KMS-11 (cell line): ENCODE results near the gene CNDP2.

Source experiments
- H2AFZ ChIP-seq: fragments of 200-600 bp; sonication (generic); 2 replicates; pipeline ENCODE4 v1.6.1; 2016; ENCODE audit warnings: antibody characterized with exemption, mixed run types, low read depth
- H3K27ac ChIP-seq: fragments of 200-600 bp; sonication (generic); 2 replicates; pipeline ENCODE4 v1.6.1; 2016; ENCODE audit warnings: mild to moderate bottlenecking, mixed run types
- H3K27me3 ChIP-seq: fragments of 200-600 bp; sonication (generic); 2 replicates; pipeline ENCODE4 v1.6.1; 2017; ENCODE audit warnings: mild to moderate bottlenecking, low read depth, mixed run types, moderate library complexity; ENCODE audit not compliant: insufficient read depth
- H3K36me3 ChIP-seq: fragments of 200-600 bp; sonication (generic); 2 replicates; pipeline ENCODE4 v1.6.1; 2017; ENCODE audit warnings: mild to moderate bottlenecking, mixed run types; ENCODE audit not compliant: insufficient read depth
- H3K4me1 ChIP-seq: fragments of 200-600 bp; sonication (generic); 2 replicates; pipeline ENCODE4 v1.6.1; 2016; ENCODE audit warnings: mild to moderate bottlenecking, low read depth, mixed run types; ENCODE audit not compliant: poor library complexity, severe bottlenecking
- H3K4me2 ChIP-seq: fragments of 200-600 bp; sonication (generic); 2 replicates; pipeline ENCODE4 v1.7.0; 2016; ENCODE audit warnings: mild to moderate bottlenecking, mixed run types
- H3K4me3 ChIP-seq: fragments of 200-600 bp; sonication (generic); IDR thresholded peaks from 2 replicates; pipeline ENCODE4 v1.6.1; 2017; ENCODE audit warnings: low read depth, low read length, mixed read lengths; ENCODE audit not compliant: insufficient read depth
- H3K79me2 ChIP-seq: fragments of 200-600 bp; sonication (generic); 2 replicates; pipeline ENCODE4 v1.6.1; 2016; ENCODE audit warnings: low read depth, mixed run types; ENCODE audit not compliant: insufficient read depth
- H3K9ac ChIP-seq: fragments of 200-600 bp; sonication (generic); 2 replicates; pipeline ENCODE4 v1.6.1; 2016; ENCODE audit warnings: mild to moderate bottlenecking, mixed run types
- H4K20me1 ChIP-seq: fragments of 200-600 bp; sonication (generic); 2 replicates; pipeline ENCODE4 v1.6.1; 2016; ENCODE audit warnings: mild to moderate bottlenecking, mixed run types; ENCODE audit not compliant: insufficient read depth
- CTCF ChIP-seq: fragments of 200-600 bp; sonication (generic); conservative IDR thresholded peaks from 2 replicates; pipeline ENCODE4 v1.6.1; 2017; ENCODE audit warnings: low read depth, mild to moderate bottlenecking, antibody characterized with exemption, low read length, moderate library complexity, mixed read lengths

CNDP2 gene

DNA sequence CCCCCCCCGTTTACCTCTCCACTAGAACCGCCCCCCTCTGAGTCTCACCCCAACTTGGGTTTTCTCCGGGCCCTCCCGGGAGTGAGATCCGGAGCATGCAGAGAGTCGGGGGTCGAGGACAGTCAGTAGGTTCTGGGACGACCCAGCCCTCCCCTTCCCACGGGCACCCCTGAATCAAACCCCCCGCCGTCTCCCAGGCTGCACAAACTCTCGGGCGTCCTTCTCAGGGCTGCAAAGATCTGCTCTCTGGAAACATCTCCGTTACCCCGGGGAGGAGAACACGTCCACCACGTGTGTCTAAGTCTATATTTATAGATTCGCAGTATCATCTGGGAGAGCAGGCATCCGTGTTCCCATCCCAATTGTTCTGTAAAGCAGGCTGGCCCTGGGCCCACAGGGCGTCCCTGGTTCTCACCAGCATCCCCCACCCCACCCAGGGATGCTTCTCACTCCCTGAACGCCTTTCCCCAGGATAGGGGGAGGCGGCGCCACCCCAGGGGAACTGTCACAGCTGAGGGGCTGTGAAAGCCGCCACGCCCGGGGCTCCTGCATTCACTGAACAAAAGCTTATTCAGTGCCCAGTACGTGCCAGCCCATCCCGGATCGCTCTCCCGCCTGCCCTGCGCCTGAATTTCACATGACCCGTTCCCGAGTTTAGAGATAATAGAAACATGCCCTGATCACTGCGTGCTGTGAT, 38.3 kb upstream of the CNDP2 start:
- no peaks in the 10 kb centered on the region for H3K27me3 ChIP-seq
- H4K20me1 ChIP-seq: no peaks in the 10 kb centered on the region
- no peak overlapping the region for H2AFZ ChIP-seq
- no peak overlapping the region for H3K27ac ChIP-seq
- no peak overlapping the region for H3K4me2 ChIP-seq
- H3K79me2 ChIP-seq: no peaks in the 10 kb centered on the region
- no peaks in the 10 kb centered on the region for H3K36me3 ChIP-seq
- no peak for TF ChIP-seq CTCF
- H3K4me1 ChIP-seq: no peaks in the 10 kb centered on the region
- H3K4me3 ChIP-seq: no peak overlapping the region
- no peak overlapping the region for H3K9ac ChIP-seq

GRCh38 chr18:74459889-74460288, 36.3 kb upstream of the CNDP2 start:
- no peaks in the 10 kb centered on the region for H3K27me3 ChIP-seq
- H3K9ac ChIP-seq: no peak overlapping the region
- H3K79me2 ChIP-seq: no peaks in the 10 kb centered on the region
- no peaks in the 10 kb centered on the region for H3K4me1 ChIP-seq
- H4K20me1 ChIP-seq: no peaks in the 10 kb centered on the region
- TF ChIP-seq CTCF: no peak
- no peaks in the 10 kb centered on the region for H3K36me3 ChIP-seq
- H3K27ac ChIP-seq: no peak overlapping the region
- no peak overlapping the region for H2AFZ ChIP-seq
- no peak overlapping the region for H3K4me3 ChIP-seq
- no peak overlapping the region for H3K4me2 ChIP-seq

DNA sequence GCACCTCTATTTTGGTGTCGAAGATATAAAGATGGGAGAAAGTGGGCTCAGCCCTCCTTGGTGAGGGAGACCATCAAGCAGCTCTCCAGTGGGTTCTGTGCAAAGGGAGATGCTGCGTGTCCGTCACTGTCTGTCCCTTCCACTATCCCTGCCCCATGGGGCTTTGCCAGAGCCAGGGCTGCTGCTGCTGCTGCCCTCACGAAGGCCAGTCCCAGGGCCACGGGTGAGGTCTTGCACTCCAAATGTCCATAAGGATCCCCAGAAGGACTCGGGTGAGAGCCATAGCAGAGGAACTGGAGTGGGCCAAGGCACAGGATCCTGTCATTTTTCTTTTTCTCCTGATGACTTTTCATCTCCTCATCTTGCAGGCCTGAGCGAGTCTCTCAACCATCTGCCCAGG, 35.3 kb upstream of the CNDP2 start:
- Histone ChIP-seq H3K36me3 (no peaks in the 10 kb centered on the region), H3K9ac (no peak overlapping the region), H3K27ac (no peak overlapping the region), H4K20me1 (no peaks in the 10 kb centered on the region), H3K27me3 (no peaks in the 10 kb centered on the region), H2AFZ (no peak overlapping the region), H3K4me3 (no peak overlapping the region), H3K79me2 (no peaks in the 10 kb centered on the region), H3K4me1 (no peaks in the 10 kb centered on the region), H3K4me2 (no peak overlapping the region)
- no peak for TF ChIP-seq CTCF

GRCh38 chr18:74463254-74463653, 32.9 kb upstream of the CNDP2 start:
- Histone ChIP-seq H3K79me2 (no peaks in the 10 kb centered on the region), H3K27ac (no peak overlapping the region), H3K36me3 (no peaks in the 10 kb centered on the region), H3K9ac (no peak overlapping the region), H2AFZ (no peak overlapping the region), H3K4me1 (no peaks in the 10 kb centered on the region), H3K4me2 (no peak overlapping the region), H4K20me1 (no peaks in the 10 kb centered on the region), H3K27me3 (no peaks in the 10 kb centered on the region), H3K4me3 (no peak overlapping the region)
- no peak for TF ChIP-seq CTCF
